ENCODE data around the gene PASK. TPM values are rescaled to one million over a fixed set of nuclear protein-coding genes. Genes with fewer than 3 reads are reported as not detected.

Gene PASK
- total and polyA plus RNA-seq, 4 experiments from 2014 or later, result 38.2 to 309 (median 170) TPM

GRCh38 chr2:241112592-241112991 lies 36.7 kb downstream of the PASK start:
- H3K9me3 ChIP-seq (ENCODE audit: control insufficient read depth in 1 of 2, low read length in 2 of 2), result no peaks in the 10 kb centered on the region
- H3K9me3 Mint-ChIP-seq, result peaks cover 0 to 6% (median 1%) of the 10 kb centered on the region in 8 donors
- peaks cover 42% of the 10 kb centered on the region for H3K4me1 ChIP-seq (ENCODE audit: insufficient read depth, low read length)
- DNase-seq, result peak; percentile 31 to 81 (median 60)
- peaks cover 5% of the 10 kb centered on the region for H3K36me3 ChIP-seq (ENCODE audit: insufficient read depth, low read length)
- intact Hi-C loops (cut with micrococcal nuclease), result no loop called here
- H3K27me3 ChIP-seq (ENCODE audit: insufficient read depth, low read length), result no peaks in the 10 kb centered on the region
- POLR2A ChIA-PET (ENCODE audit: partially characterized antibody), result interaction anchor here (0.8 to 17.2 kb wide), 14 partner anchors 9 to 203 kb away, joined by 3 to 299 read pairs (median 4); partner anchors contain the start of genes HDLBP, MTERF4, PASK and PPP1R7
- no peaks in the 10 kb centered on the region for H3K27me3 Mint-ChIP-seq
- peaks cover 34 to 59% (median 46%) of the 10 kb centered on the region in 4 donors for H3K4me1 Mint-ChIP-seq
- H3K36me3 Mint-ChIP-seq, result peaks cover 50 to 63% of the 10 kb centered on the region in 2 donors
- CTCF ChIA-PET (ENCODE audit: partially characterized antibody), result interaction anchor here (1.2 to 3.7 kb wide), 4 partner anchors 11 to 38 kb away, joined by 3 to 16 read pairs (median 4); partner anchors contain the start of genes PASK and PPP1R7
- H3K27ac Mint-ChIP-seq, result peak overlapping the region; percentile 93 to 99 (median 97)
- H3K4me3 Mint-ChIP-seq, result peak overlapping the region; percentile 89 to 98 (median 93)
- peak overlapping the region; percentile 64 for H3K27ac ChIP-seq (ENCODE audit: low read depth, low read length)
- no peak overlapping the region for H3K4me3 ChIP-seq (ENCODE audit: low read length in 2 of 2)

DNA sequence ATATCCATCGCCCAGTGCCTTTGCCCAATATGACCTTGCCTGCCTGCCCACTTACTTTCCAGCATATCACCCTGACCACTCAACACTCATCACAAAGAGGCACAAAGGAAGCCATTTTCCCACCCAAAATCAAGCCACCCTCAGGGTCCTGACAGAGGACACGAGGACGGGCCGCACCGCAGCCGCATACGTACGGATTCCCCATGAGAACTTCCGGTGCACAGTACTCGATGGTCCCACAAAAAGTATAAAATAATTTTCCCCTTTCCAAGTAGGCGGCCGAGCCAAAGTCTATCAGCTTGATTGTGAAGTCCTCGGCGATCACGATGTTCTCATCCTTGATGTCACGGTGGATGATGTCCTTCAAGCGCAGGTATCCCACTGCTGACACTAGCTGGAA lies 37.2 kb downstream of the PASK start:
- Histone ChIP-seq H3K9me3 (ENCODE audit: control insufficient read depth in 1 of 2, low read length in 2 of 2) (no peaks in the 10 kb centered on the region), H3K4me3 (ENCODE audit: low read length in 2 of 2) (peak overlapping the region; percentile 43 to 51), H3K27ac (ENCODE audit: low read depth, low read length) (peak overlapping the region; percentile 64), H3K4me1 (ENCODE audit: insufficient read depth, low read length) (peaks cover 48% of the 10 kb centered on the region), H3K27me3 (ENCODE audit: insufficient read depth, low read length) (no peaks in the 10 kb centered on the region), H3K36me3 (ENCODE audit: insufficient read depth, low read length) (peaks cover under 1% of the 10 kb centered on the region)
- Mint-ChIP-seq H3K9me3 (peaks cover 0 to 6% (median 1%) of the 10 kb centered on the region in 8 donors), H3K4me3 (peak overlapping the region; percentile 89 to 98 (median 93)), H3K27ac (peak overlapping the region; percentile 93 to 99 (median 97)), H3K27me3 (no peaks in the 10 kb centered on the region), H3K36me3 (peaks cover 45 to 58% of the 10 kb centered on the region in 2 donors), H3K4me1 (peaks cover 34 to 64% (median 48%) of the 10 kb centered on the region in 4 donors)
- intact Hi-C loops (cut with micrococcal nuclease), result no loop called here
- peak in 1 of 5 donors; percentile 23 for DNase-seq
- ChIA-PET CTCF (ENCODE audit: partially characterized antibody) (interaction anchor here (1.2 to 3.7 kb wide), 3 partner anchors 16 to 38 kb away, joined by 3 to 16 read pairs (median 4); partner anchors contain the start of genes PASK and PPP1R7), POLR2A (ENCODE audit: partially characterized antibody) (interaction anchor here (0.8 to 17.2 kb wide), 13 partner anchors 10 to 203 kb away, joined by 3 to 299 read pairs (median 5); partner anchors contain the start of genes HDLBP, MTERF4, PASK and PPP1R7)

GRCh38 chr2:241111440-241111805 lies 37.8 kb downstream of the PASK start:
- peak overlapping the region; percentile 93 to 99 (median 97) for H3K27ac Mint-ChIP-seq
- peak overlapping the region; percentile 89 to 98 (median 93) for H3K4me3 Mint-ChIP-seq
- peaks cover 0 to 6% (median 1%) of the 10 kb centered on the region in 8 donors for H3K9me3 Mint-ChIP-seq
- Histone ChIP-seq H3K9me3 (ENCODE audit: control insufficient read depth in 1 of 2, low read length in 2 of 2) (no peaks in the 10 kb centered on the region), H3K27ac (ENCODE audit: low read depth, low read length) (peak overlapping the region; percentile 64), H3K27me3 (ENCODE audit: insufficient read depth, low read length) (no peaks in the 10 kb centered on the region), H3K36me3 (ENCODE audit: insufficient read depth, low read length) (peaks cover 6% of the 10 kb centered on the region), H3K4me3 (ENCODE audit: low read length in 2 of 2) (peak overlapping the region; percentile 48 to 51), H3K4me1 (ENCODE audit: insufficient read depth, low read length) (peaks cover 54% of the 10 kb centered on the region)
- ChIA-PET CTCF (ENCODE audit: partially characterized antibody) (interaction anchor here (1.3 kb wide), 1 partner anchor 9 kb away, joined by 4 read pairs; the partner anchor contains the start of gene MTERF4), POLR2A (ENCODE audit: partially characterized antibody) (interaction anchor here (1.1 to 17.2 kb wide), 9 partner anchors 9 to 204 kb away, joined by 3 to 299 read pairs (median 31); partner anchors contain the start of genes HDLBP, MTERF4, PASK and PPP1R7)
- intact Hi-C loops (cut with micrococcal nuclease), result loop anchor here (2.0 kb wide), 1 partner anchor 13 kb away; no protein-coding TSS in a partner anchor
- peak in 4 of 5 donors; percentile 33 to 65 (median 49) for DNase-seq
- H3K36me3 Mint-ChIP-seq, result peaks cover 42 to 53% of the 10 kb centered on the region in 2 donors
- H3K27me3 Mint-ChIP-seq, result no peaks in the 10 kb centered on the region
- peaks cover 35 to 67% (median 51%) of the 10 kb centered on the region in 4 donors for H3K4me1 Mint-ChIP-seq

GRCh38 chr2:241110607-241111439 lies 38.4 kb downstream of the PASK start:
- peak in 1 of 5 donors; percentile 33 for DNase-seq
- Histone ChIP-seq H3K4me3 (ENCODE audit: low read length in 2 of 2) (peak overlapping the region; percentile 48 to 51), H3K27ac (ENCODE audit: low read depth, low read length) (peak overlapping the region; percentile 64), H3K36me3 (ENCODE audit: insufficient read depth, low read length) (peaks cover 8% of the 10 kb centered on the region), H3K4me1 (ENCODE audit: insufficient read depth, low read length) (peaks cover 60% of the 10 kb centered on the region), H3K9me3 (ENCODE audit: control insufficient read depth in 1 of 2, low read length in 2 of 2) (no peaks in the 10 kb centered on the region), H3K27me3 (ENCODE audit: insufficient read depth, low read length) (no peaks in the 10 kb centered on the region)
- intact Hi-C loops (cut with micrococcal nuclease), result loop anchor here (2.0 kb wide), 1 partner anchor 14 kb away; no protein-coding TSS in a partner anchor
- Mint-ChIP-seq H3K9me3 (peaks cover 0 to 6% (median 1%) of the 10 kb centered on the region in 8 donors), H3K27ac (peak overlapping the region; percentile 93 to 99 (median 97)), H3K4me3 (peak overlapping the region; percentile 89 to 98 (median 93)), H3K4me1 (peaks cover 35 to 69% (median 53%) of the 10 kb centered on the region in 4 donors), H3K27me3 (no peaks in the 10 kb centered on the region), H3K36me3 (peaks cover 36 to 49% of the 10 kb centered on the region in 2 donors)
- POLR2A ChIA-PET (ENCODE audit: partially characterized antibody), result interaction anchor here (1.0 to 17.2 kb wide), 12 partner anchors 9 to 550 kb away, joined by 3 to 299 read pairs (median 8); partner anchors contain the start of genes DUSP28, HDLBP, MTERF4 and PASK
- CTCF ChIA-PET (ENCODE audit: partially characterized antibody), result interaction anchor here (1.3 kb wide), 1 partner anchor 9 kb away, joined by 4 read pairs; the partner anchor contains the start of gene MTERF4

DNA sequence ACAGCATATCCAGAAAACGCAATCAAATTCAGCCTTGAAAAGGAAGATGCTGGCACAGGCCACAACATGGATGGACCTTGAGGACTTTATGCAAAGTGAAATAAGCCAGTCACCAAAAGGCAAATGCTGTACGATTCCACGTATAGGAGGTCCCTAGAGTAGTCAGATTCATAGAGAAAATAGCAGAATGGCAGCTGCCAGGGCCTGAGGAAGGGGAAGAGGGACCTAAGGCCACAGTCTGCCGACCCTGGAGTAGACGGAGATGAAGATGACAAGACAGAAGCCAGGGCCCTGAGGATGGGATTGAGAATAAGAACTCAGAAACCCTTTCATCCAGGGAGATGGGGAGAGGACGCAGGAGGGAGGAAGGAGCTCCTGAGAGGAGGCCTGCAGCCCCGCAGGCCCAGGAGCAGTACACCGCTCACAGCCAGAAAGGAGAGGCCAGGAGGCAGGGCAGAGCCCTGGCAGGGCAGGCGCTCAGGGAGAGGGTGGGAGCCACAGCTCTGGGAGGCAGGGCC lies 39.1 kb downstream of the PASK start:
- Mint-ChIP-seq H3K27me3 (no peaks in the 10 kb centered on the region), H3K27ac (peak overlapping the region; percentile 93 to 99 (median 97)), H3K4me3 (peak overlapping the region; percentile 89 to 98 (median 93)), H3K4me1 (peaks cover 37 to 75% (median 59%) of the 10 kb centered on the region in 4 donors), H3K9me3 (peaks cover 0 to 6% (median 1%) of the 10 kb centered on the region in 8 donors), H3K36me3 (peaks cover 34 to 47% of the 10 kb centered on the region in 2 donors)
- DNase-seq, result peak in 1 of 5 donors; percentile 19
- peak overlapping the region; percentile 64 for H3K27ac ChIP-seq (ENCODE audit: low read depth, low read length)
- H3K4me3 ChIP-seq (ENCODE audit: low read length in 2 of 2), result peak overlapping the region; percentile 46 to 51
- peaks cover 67% of the 10 kb centered on the region for H3K4me1 ChIP-seq (ENCODE audit: insufficient read depth, low read length)
- ChIA-PET POLR2A (ENCODE audit: partially characterized antibody) (interaction anchor here (1.0 to 17.2 kb wide), 13 partner anchors 8 to 550 kb away, joined by 3 to 299 read pairs (median 10); partner anchors contain the start of genes DUSP28, HDLBP, MTERF4 and PASK), CTCF (ENCODE audit: partially characterized antibody) (interaction anchor here (1.3 to 2.0 kb wide), 2 partner anchors 8 to 31 kb away, joined by 4 to 5 read pairs; partner anchors contain the start of gene MTERF4)
- H3K36me3 ChIP-seq (ENCODE audit: insufficient read depth, low read length), result peaks cover 8% of the 10 kb centered on the region
- intact Hi-C loops (cut with micrococcal nuclease), result loop anchor here (2.0 kb wide), 1 partner anchor 15 kb away; no protein-coding TSS in a partner anchor
- no peaks in the 10 kb centered on the region for H3K27me3 ChIP-seq (ENCODE audit: insufficient read depth, low read length)
- no peaks in the 10 kb centered on the region for H3K9me3 ChIP-seq (ENCODE audit: control insufficient read depth in 1 of 2, low read length in 2 of 2)

Data from CD4-positive, alpha-beta memory T cell (primary cell).